Stimulated activated CD4-positive, alpha-beta T cell treated with anti-CD3 and anti-CD28 coated beads, Interleukin-12 subunit alpha, Interleukin-12 subunit beta, amount 100 ng/mL, for 48 hours (primary cell): Measurements from ENCODE around the gene MAGI3.

Experiments used
- DNase-seq, 3 donors: peaks; one replicate each; pipeline ENCODE4 v3.0.0-alpha.2; 2020; ENCODE audit warnings: low read depth in 2 of 3, low spot score in 1 of 3

MAGI3 gene

GRCh38 chr1:113641396-113641795 lies 251.1 kb downstream of the MAGI3 start:
- no peak for DNase-seq

DNA sequence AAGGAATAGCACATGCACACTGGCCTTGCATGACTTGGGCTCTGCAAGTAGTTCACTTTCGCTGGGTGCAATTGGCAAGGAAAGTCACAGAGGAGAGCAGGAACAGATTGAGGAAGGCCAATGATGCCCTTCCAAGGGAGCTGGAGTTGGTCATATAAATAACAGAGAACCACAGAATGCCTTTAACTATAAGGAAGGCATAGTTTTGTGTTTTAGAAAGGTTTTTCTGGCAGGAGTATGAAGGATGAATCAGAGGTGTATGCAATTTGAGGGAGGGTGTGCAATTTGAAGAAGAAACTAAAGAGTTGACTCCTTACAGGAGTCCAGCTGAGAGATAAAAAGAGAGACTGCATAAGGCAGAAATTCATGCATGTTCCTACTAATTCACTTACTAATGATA lies 256.8 kb downstream of the MAGI3 start:
- no peak for DNase-seq

- no peak for DNase-seq
Measured at GRCh38 chr1:113648478-113648877, 258.2 kb downstream of the MAGI3 start.

DNA sequence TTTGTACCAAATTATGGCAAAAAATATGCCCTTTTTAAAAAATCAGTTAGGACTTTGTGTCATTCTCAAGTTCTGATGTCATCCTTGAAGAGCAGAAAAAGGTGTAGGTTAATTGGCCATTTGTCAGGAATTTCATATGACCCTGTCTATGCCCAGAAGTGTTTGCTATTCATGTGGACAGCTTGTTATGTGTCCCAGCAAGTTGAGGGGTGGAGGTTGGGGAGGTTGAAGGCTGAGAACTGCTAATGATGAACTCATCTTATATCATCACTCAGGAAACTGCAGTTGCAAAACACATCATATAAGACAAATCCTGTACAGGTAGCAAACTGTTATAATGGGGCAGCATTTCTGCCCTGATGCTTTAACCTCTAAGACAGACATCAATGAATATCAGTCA lies 262.5 kb downstream of the MAGI3 start:
- DNase-seq, result no peak

DNA sequence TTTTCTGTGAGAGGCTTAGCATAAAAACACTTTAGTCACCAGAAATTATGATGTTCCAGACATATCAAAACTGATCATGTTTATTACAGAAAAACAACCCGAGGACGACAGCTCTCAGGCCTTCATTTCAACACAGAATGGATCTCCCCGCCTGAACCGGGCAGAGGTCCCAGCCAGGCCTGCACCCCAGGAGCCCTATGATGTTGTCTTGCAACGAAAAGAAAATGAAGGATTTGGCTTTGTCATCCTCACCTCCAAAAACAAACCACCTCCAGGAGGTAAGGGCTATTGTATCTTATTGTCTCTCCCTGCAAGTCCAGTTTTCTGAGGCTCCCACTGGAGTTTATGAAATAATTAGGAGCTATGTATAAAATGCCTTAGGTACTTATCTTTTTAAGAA lies 263.4 kb downstream of the MAGI3 start:
- DNase-seq, result no peak

GRCh38 chr1:113654883-113655282 lies 264.6 kb downstream of the MAGI3 start:
- no peak for DNase-seq

- no peak for DNase-seq
Measured at GRCh38 chr1:113657126-113657525, 266.8 kb downstream of the MAGI3 start.

DNA sequence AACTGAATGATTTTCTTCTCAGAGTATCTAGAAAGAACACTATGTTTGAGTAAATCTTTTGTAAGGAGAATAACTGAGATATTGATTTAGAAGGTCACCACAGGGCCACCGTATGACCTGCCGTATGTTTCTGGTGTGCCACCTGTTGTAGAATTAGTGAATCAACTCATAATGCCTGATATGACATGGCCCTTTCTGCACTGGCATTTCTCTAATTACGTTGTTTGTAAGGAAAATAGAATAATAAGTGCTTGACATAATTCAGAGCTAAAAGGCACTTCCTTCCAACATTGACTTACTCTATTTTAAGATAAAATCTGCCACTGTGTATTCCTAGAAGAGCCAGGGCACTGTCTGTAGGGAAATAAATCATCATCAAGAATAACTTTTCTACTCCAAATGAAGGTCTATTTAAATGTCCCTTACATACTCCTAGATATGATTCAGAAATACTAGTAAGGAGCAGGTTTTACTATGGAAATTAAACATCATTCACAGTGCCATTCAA lies 267.3 kb downstream of the MAGI3 start:
- no peak for DNase-seq

GRCh38 chr1:113659035-113659434 lies 268.7 kb downstream of the MAGI3 start:
- no peak for DNase-seq

DNA sequence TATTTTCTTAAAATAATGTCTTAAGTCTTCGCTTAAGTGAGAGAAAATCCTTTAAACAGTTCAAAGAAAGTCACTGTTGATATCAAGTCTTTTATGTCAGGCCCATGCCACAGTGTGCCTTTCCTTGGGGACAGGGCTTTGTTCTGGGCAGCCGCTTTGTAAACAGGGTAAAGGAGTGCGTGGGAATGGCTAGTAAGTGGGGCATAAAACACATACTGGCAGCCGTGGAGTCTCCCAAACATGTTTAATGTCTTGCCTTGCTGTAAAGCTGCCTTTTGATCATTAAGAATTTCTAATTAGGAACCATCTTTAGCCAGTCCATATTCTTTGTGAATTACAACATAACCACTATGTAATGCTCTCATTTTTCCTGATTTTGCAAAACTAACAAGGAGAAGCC lies 269.2 kb downstream of the MAGI3 start:
- DNase-seq, result no peak

DNA sequence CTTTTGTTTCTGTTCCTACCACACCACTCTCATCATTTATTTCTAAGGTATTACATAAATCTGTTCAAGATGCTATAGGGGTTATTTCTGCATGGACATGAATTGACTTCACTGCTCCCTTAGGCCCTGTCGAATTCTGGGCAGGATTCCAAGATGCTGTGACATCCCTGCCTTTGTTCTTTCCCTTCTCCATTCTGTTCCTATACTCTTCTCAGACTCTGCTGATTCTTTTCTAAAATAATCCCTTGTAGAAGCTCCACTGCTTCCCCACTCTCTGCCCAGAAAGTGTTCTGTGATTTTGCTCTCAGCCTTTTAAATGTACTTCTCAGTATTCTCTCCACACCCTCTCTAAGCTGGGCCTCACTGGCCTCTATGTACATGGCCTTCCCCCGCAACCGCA lies 269.8 kb downstream of the MAGI3 start:
- no peak for DNase-seq

DNA sequence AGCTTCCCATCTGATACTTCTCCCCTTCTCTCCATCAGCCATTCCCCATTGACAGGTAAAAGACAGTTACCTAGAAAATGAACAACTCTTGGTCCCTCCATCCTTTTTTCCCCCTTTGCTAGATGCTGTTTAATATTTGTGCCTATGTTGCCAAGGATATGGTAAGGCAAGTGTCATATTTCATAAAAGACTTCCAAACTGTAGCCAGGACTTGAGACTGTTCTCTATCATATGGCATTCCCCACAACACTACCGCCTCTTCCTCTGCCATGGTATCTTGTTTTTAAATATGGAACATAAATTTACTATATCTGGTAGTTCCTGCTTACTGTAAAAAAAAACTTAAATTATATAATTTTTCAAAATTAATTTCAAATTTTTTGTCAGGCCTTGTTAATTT lies 271.8 kb downstream of the MAGI3 start:
- no peak for DNase-seq

DNA sequence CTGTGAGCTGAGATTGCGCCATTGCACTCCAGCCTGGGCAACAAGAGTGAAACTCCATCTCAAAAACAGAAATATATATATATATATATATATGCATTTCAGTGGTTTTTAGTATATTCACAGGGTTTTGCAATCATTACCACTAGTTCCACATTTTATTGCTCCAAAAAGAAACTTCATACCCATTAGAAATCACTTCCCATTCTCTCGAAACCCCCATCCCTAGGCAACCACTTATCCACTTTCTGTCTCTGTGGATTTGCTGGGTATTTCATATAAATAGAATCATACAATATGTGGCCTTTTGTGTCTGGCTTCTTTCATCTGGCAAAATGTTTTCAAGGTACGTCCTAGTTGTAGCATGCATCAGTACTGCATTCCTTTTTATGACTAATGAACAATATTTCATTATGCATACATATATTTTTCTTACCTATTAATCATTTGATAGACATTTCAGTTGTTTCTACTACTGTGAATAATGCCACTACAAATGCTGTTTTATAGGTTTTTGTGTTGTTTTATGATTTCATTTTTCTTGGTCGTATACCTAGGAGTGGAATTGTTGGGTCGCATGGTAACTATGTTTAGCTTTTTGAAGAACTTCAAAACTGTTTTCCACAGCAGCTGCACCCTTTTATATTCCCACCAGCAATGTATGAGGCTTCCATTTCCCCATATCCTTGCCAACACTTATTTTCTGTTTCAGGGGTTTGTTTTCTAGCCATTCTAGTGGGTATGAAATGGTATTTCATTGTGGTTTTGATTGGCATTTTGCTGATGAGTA lies 273.0 kb downstream of the MAGI3 start:
- no peak for DNase-seq

GRCh38 chr1:113665071-113665470 lies 274.8 kb downstream of the MAGI3 start:
- DNase-seq, result no peak

DNA sequence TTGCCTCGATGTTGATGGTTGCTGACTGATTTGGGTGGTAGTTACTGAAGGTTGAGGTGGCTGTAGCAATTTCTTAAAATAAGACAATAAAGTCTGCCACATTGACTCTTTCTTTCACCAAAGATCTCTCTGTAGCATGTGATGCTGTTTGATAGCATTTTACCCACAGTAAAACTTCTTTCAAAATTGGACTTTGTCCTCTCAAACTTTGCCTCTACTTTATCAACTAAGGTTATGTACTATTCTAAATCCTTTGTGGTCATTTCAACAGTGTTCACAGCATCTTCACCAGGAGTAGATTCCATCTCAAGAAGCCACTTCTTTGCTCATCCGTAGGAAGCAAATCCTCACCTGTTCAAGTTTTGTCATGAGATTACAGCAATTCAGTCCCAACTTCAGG lies 275.8 kb downstream of the MAGI3 start:
- no peak for DNase-seq

GRCh38 chr1:113669988-113670387 lies 279.7 kb downstream of the MAGI3 start:
- no peak for DNase-seq

GRCh38 chr1:113670650-113671049 lies 280.3 kb downstream of the MAGI3 start:
- DNase-seq, result no peak

DNA sequence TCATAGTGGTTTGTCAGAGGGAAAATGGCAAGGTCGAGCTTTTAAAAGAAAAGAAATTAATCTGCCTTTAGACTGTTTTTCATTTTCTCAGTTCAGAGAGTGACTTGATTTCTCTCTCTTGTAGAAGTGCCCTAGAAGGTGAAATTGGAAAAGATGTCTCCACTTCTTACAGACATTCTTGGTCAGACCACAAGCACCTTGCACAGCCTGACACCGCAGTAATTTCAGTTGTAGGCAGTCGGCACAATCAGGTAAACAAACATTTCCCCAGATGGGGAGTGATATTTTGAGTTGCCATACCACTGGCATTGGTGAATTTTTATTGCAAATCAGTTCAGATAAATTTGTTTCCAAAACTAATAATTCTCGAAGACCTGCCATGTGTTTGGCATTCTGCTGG lies 282.2 kb downstream of the MAGI3 start:
- no peak for DNase-seq

DNA sequence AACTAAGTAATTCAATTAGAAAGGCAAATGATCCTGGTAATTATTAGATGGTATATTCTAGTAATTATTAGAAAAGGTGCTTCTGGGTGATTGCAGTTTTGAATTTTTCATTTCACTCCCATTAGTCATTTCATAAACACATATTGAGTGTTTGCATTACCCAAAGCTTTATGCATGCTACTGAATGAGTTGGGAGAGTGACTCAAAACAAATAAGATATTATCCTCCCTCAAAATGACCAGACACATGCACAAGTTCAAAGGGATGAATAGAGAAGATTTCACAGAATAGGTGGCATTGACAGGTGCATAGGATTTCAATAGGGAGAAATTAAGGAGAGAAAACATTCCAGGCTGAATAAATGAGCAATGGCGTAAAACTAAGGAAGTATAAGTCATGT lies 284.3 kb downstream of the MAGI3 start:
- no peak for DNase-seq

DNA sequence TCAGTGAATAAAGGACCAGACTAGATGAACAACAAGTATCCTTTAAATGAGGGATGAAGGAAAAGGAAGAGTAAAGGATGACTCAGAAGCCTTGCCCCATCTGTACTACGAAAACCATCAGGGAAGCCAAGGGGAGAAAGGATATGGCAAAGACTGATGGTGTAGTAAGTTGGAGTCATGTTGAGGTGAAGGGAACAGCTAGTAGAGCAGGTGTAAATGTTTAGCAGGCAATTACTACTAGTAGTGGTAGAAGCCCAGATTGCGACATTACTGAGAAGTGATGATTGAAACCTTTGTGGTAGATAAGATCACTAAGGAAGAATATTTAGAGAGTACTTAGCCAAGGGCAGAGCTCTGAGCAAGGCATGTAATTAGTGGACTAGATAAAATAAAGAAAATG lies 285.0 kb downstream of the MAGI3 start:
- DNase-seq, result no peak

DNA sequence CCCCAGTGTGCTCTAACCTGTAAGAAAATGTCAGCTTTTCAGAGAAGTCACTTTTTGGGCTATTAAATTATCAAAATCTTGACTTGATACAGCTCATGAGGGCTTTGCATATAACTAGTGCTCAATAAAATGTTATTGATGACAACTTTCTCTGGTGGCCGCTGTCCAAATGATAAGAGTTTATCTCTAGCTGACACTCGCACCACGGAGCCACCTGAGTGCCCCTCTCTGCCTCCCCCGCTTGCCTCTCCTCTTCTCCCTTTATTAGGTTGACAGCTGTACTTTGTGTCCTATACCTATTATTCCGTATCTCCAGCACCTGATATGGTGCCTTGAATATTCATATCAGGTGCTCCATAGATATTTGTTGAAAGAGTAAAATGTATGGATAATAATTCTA lies 286.2 kb downstream of the MAGI3 start:
- no peak for DNase-seq

GRCh38 chr1:113677250-113678158 lies 287.2 kb downstream of the MAGI3 start:
- DNase-seq, result no peak
